ENCODE measurements around the gene CDX1. TPM values are rescaled to one million over a fixed set of nuclear protein-coding genes. Genes with fewer than 3 reads are reported as not detected.

Gene CDX1
- total and polyA plus RNA-seq, 2 of the 8 experiments (the other 6 are each of a cell fraction or from before 2014, with no cell fraction given): not detected

DNA sequence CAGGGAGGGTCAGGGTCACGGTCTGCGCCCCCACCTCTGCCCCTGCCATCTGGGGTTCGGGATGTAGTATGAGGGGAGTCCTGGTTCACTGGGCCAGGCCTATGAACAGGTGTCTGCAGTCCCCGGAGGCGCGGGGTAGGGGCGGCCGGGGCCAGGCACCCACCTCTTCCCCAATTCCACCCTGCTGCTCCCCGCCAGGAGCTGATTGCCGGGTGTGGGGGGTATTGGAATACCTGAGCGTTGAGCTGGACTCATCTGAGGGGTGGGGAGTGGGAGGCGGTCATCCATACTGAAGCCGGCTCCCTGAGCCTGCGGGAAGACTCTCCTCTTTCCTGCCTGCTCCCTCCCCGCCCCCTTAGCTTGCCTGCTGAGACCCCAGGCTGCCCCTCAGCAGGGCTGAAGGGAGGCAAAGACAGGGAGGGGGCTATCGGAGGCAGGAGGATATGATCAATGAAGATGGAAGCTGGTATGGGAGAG lies 24.0 kb downstream of the CDX1 start:
- no peak overlapping the region for H3K14ac ChIP-seq (ENCODE audit: insufficient read length)
- no peak overlapping the region for H2AK5ac ChIP-seq (ENCODE audit: low read depth, low read length)
- H2BK5ac ChIP-seq (ENCODE audit: low read depth, low read length): no peak overlapping the region
- DNase-seq (ENCODE audit: low read depth in 1 of 2, low spot score in 2 of 2) (peak in 1 of 2 experiments; percentile 61), FAIRE-seq (no peak)
- ChIA-PET POLR2A (ENCODE audit: partially characterized antibody) (no interaction called here), CTCF (ENCODE audit: partially characterized antibody) (interaction anchor here (0.7 to 23.7 kb wide), 12 partner anchors 9 to 141 kb away, joined by 3 to 302 read pairs (median 4); no protein-coding TSS in a partner anchor)
- H3K4ac ChIP-seq (replicated peaks; ENCODE audit: insufficient read length, low read depth, low read length): no peak overlapping the region
- H4K5ac ChIP-seq (ENCODE audit: insufficient read length, low read depth, low read length): no peak overlapping the region
- no peak overlapping the region for H2BK20ac ChIP-seq (ENCODE audit: low read length)
- no peak overlapping the region for H2BK15ac ChIP-seq (ENCODE audit: low read length)
- 19% methylated on average over 16 of the region's 16 CpGs; no CpG with 5 or more reads in 1 of the 2 experiments for WGBS, 2 experiments (ENCODE audit: extremely low coverage in 1 of 2, insufficient coverage in 1 of 2, insufficient read length in 1 of 2, insufficient replicate concordance in 2 of 2, low coverage in 1 of 2, low lambda C conversion rate in 2 of 2, missing lambda C conversion rate in 1 of 2)
- no peaks in the 10 kb centered on the region for H3K36me3 ChIP-seq (ENCODE audit: control insufficient read depth in 2 of 4, insufficient read depth in 4 of 4, low read length in 3 of 4)
- H3K23ac ChIP-seq (ENCODE audit: insufficient read length): no peak overlapping the region
- no peak overlapping the region for H3K9ac ChIP-seq (replicated peaks in 1 of 4; ENCODE audit: extremely low read depth in 1 of 4, low read depth in 3 of 4, low read length in 3 of 4)
- H4K8ac ChIP-seq (ENCODE audit: extremely low read depth, insufficient read depth, low read length): no peak overlapping the region
- H3K27me3 ChIP-seq (replicated peaks in 1 of 4; ENCODE audit: control insufficient read depth in 3 of 4, extremely low read depth in 1 of 4, insufficient read depth in 3 of 4, low read length in 3 of 4): peaks cover 29 to 65% (median 59%) of the 10 kb centered on the region in 4 experiments
- no peak overlapping the region for H3K18ac ChIP-seq (ENCODE audit: extremely low read depth, low read length)
- H3K79me1 ChIP-seq (ENCODE audit: low read depth, low read length): no peaks in the 10 kb centered on the region
- no peak overlapping the region for H4K91ac ChIP-seq (replicated peaks; ENCODE audit: insufficient read length, low read length)
- H3K4me3 ChIP-seq (ENCODE audit: extremely low read depth in 1 of 4, insufficient read depth in 2 of 4, low read depth in 3 of 4, low read length in 4 of 4): peak overlapping the region; percentile 31 to 61 (median 37); a peak in 7 of 8 replicates
- no peaks in the 10 kb centered on the region for H3K9me3 ChIP-seq (ENCODE audit: insufficient read depth in 2 of 2, low read depth in 1 of 2, low read length in 1 of 2)
- peak; percentile 44 for TF ChIP-seq EZH2 (IDR thresholded peaks at IDR 0.05; ENCODE audit: low read depth, low read length, severe bottlenecking)
- TF ChIP-seq SIRT6 (IDR thresholded peaks at IDR 0.05; ENCODE audit: low read length): no peak
- TF ChIP-seq HDAC2 (IDR thresholded peaks at IDR 0.05; ENCODE audit: borderline replicate concordance in 1 of 2, low read depth in 2 of 2, low read length in 2 of 2): no peak
- peak; percentile 45; the same call in 1 of the 2 replicates for TF ChIP-seq SUZ12 (IDR thresholded peaks at IDR 0.05; ENCODE audit: low read length)
- H3K27ac ChIP-seq (ENCODE audit: low read depth, low read length): no peak overlapping the region
- H3K23me2 ChIP-seq (ENCODE audit: low read depth, low read length): peaks cover 6% of the 10 kb centered on the region; the same call in 1 of the 2 replicates
- H3K4me1 ChIP-seq (replicated peaks in 1 of 4; ENCODE audit: control insufficient read depth in 3 of 4, insufficient read depth in 4 of 4, low read length in 3 of 4): peaks cover 4 to 22% (median 8%) of the 10 kb centered on the region in 4 experiments
- no peak overlapping the region for H2BK120ac ChIP-seq (replicated peaks; ENCODE audit: low read depth, low read length)
- peak overlapping the region; percentile 78 to 87 for H3K4me2 ChIP-seq (ENCODE audit: insufficient read depth in 1 of 2, low read depth in 2 of 2, low read length in 2 of 2)
- no peak overlapping the region for H3K56ac ChIP-seq (replicated peaks; ENCODE audit: insufficient read length, low read depth, low read length)
- no peak overlapping the region for H2AFZ ChIP-seq (ENCODE audit: low read length)
- H3K79me2 ChIP-seq (ENCODE audit: control insufficient read depth in 1 of 2, insufficient read depth in 2 of 2, low read length in 2 of 2): no peaks in the 10 kb centered on the region
- H4K20me1 ChIP-seq (replicated peaks in 1 of 2; ENCODE audit: control insufficient read depth in 1 of 2, insufficient read depth in 2 of 2, low read length in 2 of 2): peaks cover 1 to 3% of the 10 kb centered on the region in 2 experiments
- no peak overlapping the region for H2BK12ac ChIP-seq (ENCODE audit: low read depth, low read length)

Measured in H1 (cell line).